CD4-positive, alpha-beta T cell treated with Interleukin-17A for 4 hours (primary cell): ENCODE results near the gene SWT1.
A peak's percentile ranks its signal among the peaks of the same experiment; 100 is the strongest.
"Not testable (repeated sequence)": the region's sequence is repeated elsewhere in the genome, so short reads cannot be mapped to it uniquely, and the experiment has no call there.

Experiments
- DNase-seq: peaks from one replicate; pipeline ENCODE4 v3.0.0-alpha.2; 2020; ENCODE audit warnings: mixed read lengths

SWT1 gene

GRCh38 chr1:185252404-185252803, 95.4 kb downstream of the SWT1 start:
- DNase-seq = not testable (repeated sequence)

- DNase-seq = not testable (repeated sequence)
Measured at GRCh38 chr1:185255595-185255994, 98.6 kb downstream of the SWT1 start.

- not testable (repeated sequence) for DNase-seq
Measured at GRCh38 chr1:185257116-185257949, 100.4 kb downstream of the SWT1 start.

GRCh38 chr1:185257950-185258208, 100.9 kb downstream of the SWT1 start:
- DNase-seq = no peak

- DNase-seq = no peak
Measured at GRCh38 chr1:185258676-185259075, 101.7 kb downstream of the SWT1 start.

GRCh38 chr1:185260611-185261010, 103.6 kb downstream of the SWT1 start:
- no peak for DNase-seq

GRCh38 chr1:185262151-185262550, 105.2 kb downstream of the SWT1 start:
- DNase-seq = no peak

- DNase-seq = no peak
Measured at GRCh38 chr1:185263292-185263691, 106.3 kb downstream of the SWT1 start.

GRCh38 chr1:185263780-185264179, 106.8 kb downstream of the SWT1 start:
- DNase-seq = no peak

- DNase-seq = no peak
Measured at GRCh38 chr1:185265314-185265713, 108.3 kb downstream of the SWT1 start.

GRCh38 chr1:185267301-185267700, 110.3 kb downstream of the SWT1 start:
- no peak for DNase-seq

- DNase-seq = no peak
Measured at GRCh38 chr1:185267701-185268100, 110.7 kb downstream of the SWT1 start.

- DNase-seq = no peak
Measured at GRCh38 chr1:185268352-185268751, 111.4 kb downstream of the SWT1 start.

GRCh38 chr1:185271921-185272320, 115.0 kb downstream of the SWT1 start:
- no peak for DNase-seq

- no peak for DNase-seq
Measured at GRCh38 chr1:185279571-185279970, 122.6 kb downstream of the SWT1 start.

- DNase-seq = peak; percentile 17
Measured at GRCh38 chr1:185280589-185280988, 123.6 kb downstream of the SWT1 start.

GRCh38 chr1:185281245-185281644, 124.3 kb downstream of the SWT1 start:
- DNase-seq = peak; percentile 55

GRCh38 chr1:185284116-185284515, 127.1 kb downstream of the SWT1 start:
- DNase-seq = no peak

GRCh38 chr1:185284533-185285276, 127.7 kb downstream of the SWT1 start:
- peak; percentile 18 for DNase-seq

GRCh38 chr1:185287451-185287850, 130.5 kb downstream of the SWT1 start:
- DNase-seq = no peak

- DNase-seq = no peak
Measured at GRCh38 chr1:185288435-185288834, 131.5 kb downstream of the SWT1 start.

GRCh38 chr1:185289880-185290279, 132.9 kb downstream of the SWT1 start:
- DNase-seq = no peak

- no peak for DNase-seq
Measured at GRCh38 chr1:185291159-185291558, 134.2 kb downstream of the SWT1 start.

- no peak for DNase-seq
Measured at GRCh38 chr1:185291652-185292051, 134.7 kb downstream of the SWT1 start.
